Vagina (tissue), 2 donors: ENCODE data around the gene TTC4. TPM values are rescaled to one million over a fixed set of nuclear protein-coding genes. Genes with fewer than 3 reads are reported as not detected.

Experiments
- DNase-seq, 2 donors: peaks; one replicate each; pipeline ENCODE4 v3.0.0-alpha.2; 2017; ENCODE audit errors: extremely low spot score in 2 of 2
- H3K27ac ChIP-seq: fragments of 200-600 bp; sonication (generic); one replicate; pipeline ENCODE4 v1.5.1; 2019
- H3K27me3 ChIP-seq: fragments of 200-600 bp; sonication (generic); one replicate; pipeline ENCODE4 v1.5.1; 2019
- H3K36me3 ChIP-seq, 2 donors: fragments of 200-600 bp; sonication (generic); one replicate each; pipeline ENCODE4 v1.5.1; 2017 to 2019
- H3K4me1 ChIP-seq: fragments of 200-600 bp; sonication (generic); one replicate; pipeline ENCODE4 v1.5.1; 2019
- H3K4me3 ChIP-seq, 2 donors: fragments of 200-600 bp; sonication (generic); 1 replicate in 1 of 2; 2 replicates in 1 of 2; pipeline ENCODE4 v1.5.1; 2016 to 2019
- H3K9me3 ChIP-seq: fragments of 200-600 bp; sonication (generic); one replicate; pipeline ENCODE4 v1.5.1; 2019
- CTCF ChIP-seq, 3 experiments: fragments of 450-650 bp in 2 of 3; fragments of 200-600 bp in 1 of 3; sonication (generic) in 1 of 3; IDR thresholded peaks; one replicate each; pipeline ENCODE4 v1.5.1; 2017 to 2019; ENCODE audit warnings: antibody characterized with exemption in 3 of 3, mild to moderate bottlenecking in 2 of 3, moderate library complexity in 2 of 3
- POLR2A ChIP-seq, 2 donors: fragments of 450-650 bp; IDR thresholded peaks; one replicate each; pipeline ENCODE4 v1.6.1; 2017; ENCODE audit warnings: antibody characterized with exemption in 2 of 2, mild to moderate bottlenecking in 2 of 2, moderate library complexity in 2 of 2
- POLR2AphosphoS5 ChIP-seq, 2 donors: sonication (generic); formaldehyde crosslinking; IDR thresholded peaks; one replicate each; pipeline ENCODE4 v1.9.0; 2017; ENCODE audit warnings: antibody characterized with exemption in 2 of 2, mild to moderate bottlenecking in 2 of 2, low read depth in 1 of 2; ENCODE audit not compliant: insufficient read depth in 1 of 2
- intact Hi-C: fragments of 100-400 bp; cut with DNase I; formaldehyde crosslinking; loops from one replicate; pipeline ENCODE4 v1.15.1; 2023
- total RNA-seq: library from RNA; depleted of rRNA; stranded (reverse); fragments of >200 nt; gene quantifications from one replicate; pipeline ENCODE4 v1.2.3, GENCODE V29; 2016

TTC4 gene
- total RNA-seq, 1 donor from 2014 or later: 12.8 TPM

GRCh38 chr1:54685335-54685905 is 30.2 kb upstream of the TTC4 start:
- Histone ChIP-seq H3K27me3 (no peaks in the 10 kb centered on the region), H3K27ac (no peak overlapping the region), H3K9me3 (no peaks in the 10 kb centered on the region), H3K4me3 (no peak overlapping the region), H3K36me3 (no peaks in the 10 kb centered on the region), H3K4me1 (no peaks in the 10 kb centered on the region)
- TF ChIP-seq CTCF (IDR thresholded peaks at IDR 0.05): no peak
- TF ChIP-seq POLR2A (IDR thresholded peaks at IDR 0.05): no peak
- TF ChIP-seq POLR2AphosphoS5 (IDR thresholded peaks at IDR 0.05; ENCODE audit: insufficient read depth in 1 of 2, low read depth in 1 of 2): no peak
- intact Hi-C loops: no loop called here
- no peak for DNase-seq

- TF ChIP-seq POLR2AphosphoS5 (IDR thresholded peaks at IDR 0.05; ENCODE audit: insufficient read depth in 1 of 2, low read depth in 1 of 2): no peak
- TF ChIP-seq POLR2A (IDR thresholded peaks at IDR 0.05): no peak
- no peak for TF ChIP-seq CTCF (IDR thresholded peaks at IDR 0.05)
- Histone ChIP-seq H3K4me3 (no peak overlapping the region), H3K27me3 (no peaks in the 10 kb centered on the region), H3K36me3 (no peaks in the 10 kb centered on the region), H3K9me3 (no peaks in the 10 kb centered on the region), H3K27ac (no peak overlapping the region), H3K4me1 (no peaks in the 10 kb centered on the region)
- intact Hi-C loops: no loop called here
- no peak for DNase-seq
Measured at GRCh38 chr1:54686155-54686554, 29.5 kb upstream of the TTC4 start.

GRCh38 chr1:54694771-54695170 is 20.9 kb upstream of the TTC4 start:
- Histone ChIP-seq H3K4me1 (no peaks in the 10 kb centered on the region), H3K36me3 (no peaks in the 10 kb centered on the region), H3K9me3 (no peaks in the 10 kb centered on the region), H3K4me3 (no peak overlapping the region), H3K27me3 (no peaks in the 10 kb centered on the region), H3K27ac (no peak overlapping the region)
- TF ChIP-seq POLR2A (IDR thresholded peaks at IDR 0.05): no peak
- TF ChIP-seq POLR2AphosphoS5 (IDR thresholded peaks at IDR 0.05; ENCODE audit: insufficient read depth in 1 of 2, low read depth in 1 of 2): no peak
- TF ChIP-seq CTCF (IDR thresholded peaks at IDR 0.05): no peak
- intact Hi-C loops: no loop called here
- DNase-seq: no peak

- no peak overlapping the region for H3K27ac ChIP-seq
- H3K9me3 ChIP-seq: no peaks in the 10 kb centered on the region
- no peak for DNase-seq
- no peak overlapping the region for H3K4me3 ChIP-seq
- intact Hi-C loops: no loop called here
- TF ChIP-seq CTCF (IDR thresholded peaks at IDR 0.05): no peak
- TF ChIP-seq POLR2AphosphoS5 (IDR thresholded peaks at IDR 0.05; ENCODE audit: insufficient read depth in 1 of 2, low read depth in 1 of 2): no peak
- no peak for TF ChIP-seq POLR2A (IDR thresholded peaks at IDR 0.05)
- no peaks in the 10 kb centered on the region for H3K4me1 ChIP-seq
- H3K27me3 ChIP-seq: no peaks in the 10 kb centered on the region
- H3K36me3 ChIP-seq: no peaks in the 10 kb centered on the region
Measured at GRCh38 chr1:54695221-54695620, 20.4 kb upstream of the TTC4 start.

GRCh38 chr1:54695764-54696163 is 19.9 kb upstream of the TTC4 start:
- Histone ChIP-seq H3K27me3 (no peaks in the 10 kb centered on the region), H3K4me1 (no peaks in the 10 kb centered on the region), H3K4me3 (no peak overlapping the region), H3K27ac (no peak overlapping the region), H3K36me3 (no peaks in the 10 kb centered on the region), H3K9me3 (no peaks in the 10 kb centered on the region)
- intact Hi-C loops: no loop called here
- TF ChIP-seq CTCF (IDR thresholded peaks at IDR 0.05): no peak
- no peak for TF ChIP-seq POLR2A (IDR thresholded peaks at IDR 0.05)
- TF ChIP-seq POLR2AphosphoS5 (IDR thresholded peaks at IDR 0.05; ENCODE audit: insufficient read depth in 1 of 2, low read depth in 1 of 2): no peak
- DNase-seq: no peak
